ENCODE data around the gene MIPOL1.

- TF ChIP-seq CTCF (IDR thresholded peaks at IDR 0.05) (no peak), POLR2AphosphoS5 (IDR thresholded peaks at IDR 0.05) (no peak)
These were observed 402.0 kb downstream of the MIPOL1 start for GRCh38 chr14:37599507-37600368.
